HG02943 (cell line): ENCODE data around the gene KCNQ1.

Source experiments
- ATAC-seq: cut with Tn5 transposase; IDR thresholded peaks from one replicate; pipeline ENCODE4 v1.9.1; 2021; ENCODE audit warnings: mild to moderate bottlenecking, low read depth, moderate library complexity; ENCODE audit not compliant: unreplicated experiment

The KCNQ1 gene

DNA sequence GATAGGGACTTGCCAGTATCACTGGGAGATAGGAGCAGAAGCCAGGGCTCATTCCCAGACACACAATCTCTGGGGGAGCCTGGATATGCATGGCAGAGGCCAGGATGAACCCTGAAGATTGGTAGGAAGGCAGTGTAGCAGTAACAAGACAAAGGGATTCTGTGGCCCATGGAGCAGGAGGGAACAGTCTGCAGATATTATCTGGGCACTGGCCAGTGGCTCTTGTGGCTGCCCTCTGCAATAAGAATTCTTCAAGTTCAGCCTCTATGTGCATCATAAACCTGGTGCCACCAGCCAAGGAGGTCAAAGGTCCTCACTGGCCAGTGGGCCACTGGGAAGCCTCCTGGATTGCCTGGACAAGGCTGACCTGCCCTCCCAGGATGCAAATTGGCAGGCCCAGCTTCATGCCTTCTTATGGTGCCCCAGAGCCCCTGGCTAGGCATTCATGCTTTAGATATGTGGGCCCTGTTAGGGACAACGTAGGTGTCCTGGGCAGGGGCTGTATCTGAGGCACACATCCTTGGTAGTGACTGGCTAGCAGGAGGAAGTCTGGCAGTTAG lies 225.8 kb downstream of the KCNQ1 start:
- ATAC-seq, result no peak

DNA sequence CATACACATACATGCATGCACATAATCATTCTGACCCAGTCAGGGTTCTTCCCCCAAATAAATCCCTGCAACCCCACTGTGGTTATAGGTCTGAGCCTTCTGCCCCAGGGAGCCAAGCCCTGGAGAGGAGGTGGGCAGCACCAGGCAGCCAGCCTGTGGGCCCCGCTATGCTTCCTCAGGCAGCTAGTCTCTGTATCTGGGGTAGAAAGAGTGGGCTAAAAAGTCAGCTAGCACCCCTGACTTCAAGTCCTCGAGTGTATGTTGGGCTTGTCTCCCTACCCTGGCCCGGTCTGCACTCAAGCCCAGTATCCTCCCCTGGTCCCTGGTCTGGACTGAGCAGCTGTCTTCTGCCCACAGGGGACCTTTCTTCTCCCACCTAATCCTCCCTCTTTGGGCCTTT lies 226.9 kb downstream of the KCNQ1 start:
- ATAC-seq, result no peak

DNA sequence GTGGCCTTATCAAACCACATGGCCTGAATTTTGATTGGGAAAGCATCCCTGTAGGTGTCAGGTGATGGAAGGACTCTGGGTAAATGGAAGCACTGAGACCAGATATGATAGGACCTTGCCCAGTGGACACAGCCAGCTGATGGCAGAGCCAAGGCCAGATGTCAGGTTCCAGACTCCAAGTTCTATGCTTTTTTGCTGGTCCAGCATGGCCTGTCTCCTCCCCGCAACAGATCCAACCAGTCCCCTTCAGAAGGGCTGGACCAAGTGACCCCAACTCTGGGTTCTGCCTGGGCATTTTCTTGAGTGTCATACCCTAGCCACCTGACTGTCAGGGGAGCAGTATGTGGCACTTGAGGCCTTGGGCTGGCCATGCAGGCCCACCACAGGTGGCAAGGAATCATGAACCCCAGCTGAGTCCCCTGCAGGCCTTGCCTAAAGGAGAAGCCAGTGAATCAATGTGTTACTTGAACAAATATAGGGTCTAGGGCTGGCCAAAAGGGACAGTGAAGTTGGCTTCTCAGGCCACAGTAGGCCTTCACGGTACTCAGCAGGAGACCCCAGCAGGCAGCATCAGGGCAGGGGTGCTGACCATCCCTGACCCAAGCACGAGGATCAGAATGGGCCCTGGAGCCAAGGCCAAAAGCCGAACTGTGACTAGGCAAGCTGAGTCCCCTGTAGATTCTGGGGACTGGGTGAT lies 227.9 kb downstream of the KCNQ1 start:
- no peak for ATAC-seq

DNA sequence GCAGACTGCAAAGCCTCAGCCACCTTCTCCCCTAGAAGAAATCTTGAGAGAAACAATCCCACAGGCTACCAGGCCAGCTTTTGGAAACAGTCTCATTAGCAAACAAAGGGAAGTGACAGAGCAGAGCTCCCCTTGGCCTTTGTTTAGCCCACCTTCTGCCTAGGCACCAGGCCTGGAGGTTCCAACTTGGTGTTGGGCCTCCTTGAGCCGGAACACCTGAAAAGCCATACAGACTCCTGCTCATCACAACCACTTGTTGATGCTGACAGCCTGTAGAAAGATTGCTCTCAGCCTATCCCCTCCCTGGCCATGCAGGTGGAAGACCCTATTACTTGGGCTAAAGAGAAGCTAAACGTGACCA lies 228.4 kb downstream of the KCNQ1 start:
- ATAC-seq, result no peak

DNA sequence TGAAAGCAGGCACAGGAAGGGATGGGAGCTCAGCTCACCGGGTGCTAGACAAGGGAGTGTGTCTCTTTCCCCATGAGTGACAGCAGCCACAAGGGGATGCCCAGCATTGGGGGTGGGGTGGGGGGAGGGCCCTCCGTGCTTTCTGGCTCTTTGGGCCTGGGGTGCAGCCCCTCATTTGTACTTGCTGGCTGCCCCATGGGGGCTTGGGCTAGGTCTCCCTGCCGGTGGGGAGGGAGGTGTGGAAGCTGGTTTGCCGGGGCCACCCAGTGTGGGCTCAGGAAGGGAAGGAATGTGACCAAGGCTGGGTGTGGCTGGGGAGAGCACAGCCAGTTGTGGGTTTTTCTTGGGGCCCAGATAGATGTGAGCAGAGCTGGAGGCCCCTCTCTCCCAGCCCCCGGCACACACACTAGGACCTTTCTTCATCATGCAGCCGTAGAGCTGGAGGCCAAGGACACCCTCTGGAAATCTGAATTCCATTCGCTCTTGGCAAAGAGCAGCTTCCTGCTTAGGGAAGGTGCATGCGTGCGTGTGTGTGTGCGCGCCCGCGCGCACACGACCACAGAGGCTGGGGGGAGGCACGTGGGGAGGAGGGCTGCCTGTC lies 229.2 kb downstream of the KCNQ1 start:
- ATAC-seq, result no peak

DNA sequence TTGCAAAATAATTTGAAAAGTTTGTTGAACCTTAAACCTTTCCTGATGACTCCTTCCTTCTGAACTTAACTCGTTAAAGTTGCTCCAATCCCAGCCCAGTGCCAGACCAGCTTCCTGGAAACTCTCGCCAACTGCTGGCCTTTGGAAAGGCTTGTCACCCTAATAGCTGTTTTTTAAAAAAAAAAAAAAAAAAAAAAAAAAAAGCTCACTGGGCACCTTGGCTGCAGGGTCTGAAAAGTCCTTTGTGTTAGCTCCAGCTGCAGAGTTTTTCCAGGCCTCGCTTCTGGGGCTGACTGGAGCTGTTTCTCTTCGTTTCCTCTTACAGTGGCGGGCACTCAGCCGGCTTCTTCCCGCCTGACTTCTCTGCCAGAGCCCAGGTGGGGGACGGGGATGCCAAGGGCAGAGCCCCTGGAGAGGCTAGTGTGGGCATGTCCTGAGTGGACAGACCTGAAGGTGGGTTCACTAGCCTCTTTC lies 229.9 kb downstream of the KCNQ1 start:
- no peak for ATAC-seq

DNA sequence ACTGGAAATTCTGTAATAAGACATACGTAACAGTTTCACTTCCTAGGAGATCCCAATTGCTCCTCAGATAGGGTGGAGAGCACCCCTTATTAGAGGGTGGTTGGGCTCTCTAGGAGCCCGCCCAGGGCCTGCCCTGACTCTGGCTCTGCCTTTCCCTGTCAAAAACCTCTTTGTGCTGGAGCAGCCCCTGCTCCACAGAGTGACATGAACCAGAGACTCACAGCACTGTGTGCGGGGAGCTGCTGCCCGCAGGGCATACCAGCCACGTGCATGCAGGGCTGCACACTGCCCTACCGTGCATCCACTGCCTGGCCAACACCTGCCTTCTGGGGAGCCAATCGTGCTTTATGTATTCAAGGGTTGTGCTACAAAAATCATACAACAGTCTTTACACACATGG lies 230.7 kb downstream of the KCNQ1 start:
- ATAC-seq, result no peak

DNA sequence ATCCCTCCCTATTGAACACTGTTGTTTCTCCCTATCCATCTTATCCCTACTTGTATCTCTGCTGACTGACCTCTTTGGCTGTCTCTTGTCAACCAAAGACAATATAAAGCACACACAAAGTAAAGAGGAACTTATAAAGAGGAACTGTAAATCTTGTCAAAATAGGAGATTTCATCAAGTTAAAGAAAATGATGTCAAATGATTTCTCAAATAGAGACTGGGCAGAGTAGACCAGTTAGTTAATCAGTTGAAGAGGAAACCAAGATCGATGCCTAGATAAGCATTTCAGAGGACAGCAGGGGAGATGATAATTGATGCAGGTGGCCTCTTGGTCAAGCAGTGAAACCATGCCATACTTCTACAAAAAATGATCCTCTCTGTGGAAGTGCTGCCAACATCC lies 232.3 kb downstream of the KCNQ1 start:
- ATAC-seq, result no peak

DNA sequence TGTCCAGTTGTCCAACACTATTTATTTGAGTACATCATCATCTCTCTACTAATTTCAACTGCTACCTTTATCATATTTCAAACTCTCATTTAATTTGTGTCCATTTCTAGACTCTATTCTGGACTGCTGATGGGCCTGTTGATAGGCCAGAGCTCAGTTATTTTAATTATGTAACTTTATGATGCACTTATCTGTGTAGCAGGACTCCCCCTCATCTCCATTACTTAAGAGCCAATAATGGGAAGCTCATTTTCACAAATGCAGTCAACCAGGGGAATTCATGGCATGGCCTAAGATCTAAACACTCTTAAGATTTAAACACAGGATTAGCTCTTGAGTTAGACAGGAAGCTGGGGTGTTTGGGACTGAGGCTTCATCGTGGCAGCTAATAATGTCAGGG lies 233.6 kb downstream of the KCNQ1 start:
- ATAC-seq, result no peak

DNA sequence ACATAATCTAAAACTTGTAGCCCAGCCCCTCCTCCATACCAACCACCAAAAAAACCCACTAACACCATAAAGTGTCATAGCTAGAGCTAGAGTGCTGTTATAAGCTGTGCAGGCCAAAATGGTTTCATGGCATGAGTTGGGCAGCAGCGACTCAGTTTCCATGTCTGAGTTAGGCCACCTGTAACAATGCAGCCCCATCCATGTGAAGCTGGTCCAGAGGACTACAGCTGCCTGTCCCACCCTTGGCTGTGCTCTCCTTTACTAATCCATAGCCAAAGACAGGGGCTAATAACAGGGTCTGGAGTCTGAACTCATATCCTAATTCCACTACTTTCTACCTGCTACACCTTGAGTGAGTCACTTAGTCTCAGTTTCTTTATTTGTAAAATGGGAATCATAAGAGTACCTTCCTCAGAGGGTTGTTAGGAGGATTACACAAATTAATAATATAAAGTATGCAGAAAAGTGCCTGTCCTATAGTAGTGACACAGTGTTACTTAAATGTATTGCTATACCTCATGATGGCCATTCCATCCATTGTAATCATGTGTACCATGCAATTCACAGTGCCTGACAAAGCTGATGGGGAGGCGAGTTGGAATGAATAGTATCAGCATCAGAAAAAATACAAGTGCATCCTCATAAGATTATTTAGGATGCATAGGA lies 234.3 kb downstream of the KCNQ1 start:
- no peak for ATAC-seq

DNA sequence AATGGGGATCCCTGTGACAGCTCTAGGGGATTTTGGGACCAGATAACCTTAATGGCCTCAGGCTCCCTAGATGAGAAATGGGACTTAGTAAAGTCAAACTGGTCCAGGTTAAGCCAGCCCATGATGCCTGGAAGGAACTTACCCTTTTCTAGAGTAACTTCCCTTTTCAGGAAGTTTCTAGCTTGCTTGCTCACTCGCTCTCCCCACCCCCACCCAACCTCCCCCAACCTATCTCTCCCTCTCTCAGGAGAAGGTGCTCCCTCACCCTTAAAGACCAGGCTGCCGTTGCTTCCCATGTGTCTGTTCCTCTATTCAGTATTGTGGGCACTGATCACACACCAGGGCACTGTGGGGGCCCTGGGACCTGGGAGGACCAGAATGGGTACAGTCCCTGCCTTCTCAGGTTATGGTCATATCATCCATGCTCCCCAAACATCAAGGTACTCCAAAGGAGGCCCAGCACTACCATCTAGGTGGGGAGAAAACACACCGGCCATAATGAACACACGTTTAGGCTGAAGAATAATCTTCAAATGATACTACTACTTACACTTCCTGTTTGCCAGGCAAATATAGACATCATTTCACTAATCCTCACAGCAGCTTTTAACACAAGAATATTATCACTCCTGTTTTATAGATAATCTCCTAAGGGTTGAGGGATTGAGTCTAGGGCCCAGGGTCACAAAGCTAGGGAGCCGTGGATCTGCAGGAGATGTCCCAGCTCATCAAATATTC lies 236.8 kb downstream of the KCNQ1 start:
- ATAC-seq, result no peak

DNA sequence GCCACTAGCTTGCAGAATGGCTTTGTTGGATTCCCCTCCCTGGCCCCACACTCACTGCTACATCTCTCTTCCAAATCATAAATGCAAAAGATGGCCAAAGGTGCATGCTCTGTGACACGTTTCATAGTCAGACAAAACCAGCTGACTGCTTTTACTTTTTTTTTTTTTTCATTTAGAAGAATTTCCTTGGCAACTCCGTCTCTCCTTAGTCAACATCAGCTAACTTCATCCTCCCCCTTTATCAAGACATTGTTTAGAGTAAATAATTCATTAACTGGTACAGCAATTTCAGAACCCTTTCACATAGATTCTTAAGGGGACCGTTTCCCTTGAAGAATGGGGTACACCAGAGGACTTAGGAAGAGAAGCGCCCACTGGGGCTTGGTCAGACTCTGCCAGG lies 239.0 kb downstream of the KCNQ1 start:
- no peak for ATAC-seq

DNA sequence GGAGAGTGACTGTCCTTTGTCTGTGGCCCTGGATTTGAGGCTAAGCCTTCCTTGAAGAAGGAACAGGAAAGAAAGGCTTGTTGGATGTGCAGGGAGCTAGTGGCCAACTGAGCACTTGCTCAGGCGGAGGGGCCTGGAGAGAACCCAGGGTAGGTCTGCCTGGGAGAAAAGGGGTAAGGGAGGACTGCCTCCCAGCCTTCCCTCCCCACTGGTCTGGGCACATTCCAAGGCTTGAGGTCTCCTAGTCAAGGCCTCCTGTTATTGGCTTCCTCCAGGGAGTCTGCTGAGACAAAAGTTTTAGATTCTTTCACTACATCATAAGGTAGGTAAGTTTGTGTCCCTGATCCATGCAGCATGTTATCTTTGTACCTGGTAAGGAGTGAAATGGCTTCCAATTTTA lies 239.8 kb downstream of the KCNQ1 start:
- no peak for ATAC-seq

DNA sequence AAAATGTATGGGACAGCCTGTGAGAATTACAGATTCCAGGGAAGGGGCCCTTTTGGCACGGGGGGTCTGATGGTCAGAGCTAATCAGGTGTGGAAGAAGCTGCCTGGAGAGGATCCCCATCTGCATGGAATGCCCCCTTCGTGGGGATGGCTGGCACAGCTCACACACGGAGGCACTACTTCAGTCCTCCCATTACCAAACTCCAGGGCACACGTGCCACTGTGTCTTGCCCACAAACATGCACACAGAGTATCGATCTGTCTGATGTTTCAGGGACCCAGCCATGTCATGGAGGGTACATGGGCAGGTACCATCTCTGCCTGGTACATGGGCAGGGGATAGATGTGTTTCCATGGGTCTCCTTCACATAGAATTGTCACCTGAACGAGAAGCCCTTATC lies 240.2 kb downstream of the KCNQ1 start:
- no peak for ATAC-seq

DNA sequence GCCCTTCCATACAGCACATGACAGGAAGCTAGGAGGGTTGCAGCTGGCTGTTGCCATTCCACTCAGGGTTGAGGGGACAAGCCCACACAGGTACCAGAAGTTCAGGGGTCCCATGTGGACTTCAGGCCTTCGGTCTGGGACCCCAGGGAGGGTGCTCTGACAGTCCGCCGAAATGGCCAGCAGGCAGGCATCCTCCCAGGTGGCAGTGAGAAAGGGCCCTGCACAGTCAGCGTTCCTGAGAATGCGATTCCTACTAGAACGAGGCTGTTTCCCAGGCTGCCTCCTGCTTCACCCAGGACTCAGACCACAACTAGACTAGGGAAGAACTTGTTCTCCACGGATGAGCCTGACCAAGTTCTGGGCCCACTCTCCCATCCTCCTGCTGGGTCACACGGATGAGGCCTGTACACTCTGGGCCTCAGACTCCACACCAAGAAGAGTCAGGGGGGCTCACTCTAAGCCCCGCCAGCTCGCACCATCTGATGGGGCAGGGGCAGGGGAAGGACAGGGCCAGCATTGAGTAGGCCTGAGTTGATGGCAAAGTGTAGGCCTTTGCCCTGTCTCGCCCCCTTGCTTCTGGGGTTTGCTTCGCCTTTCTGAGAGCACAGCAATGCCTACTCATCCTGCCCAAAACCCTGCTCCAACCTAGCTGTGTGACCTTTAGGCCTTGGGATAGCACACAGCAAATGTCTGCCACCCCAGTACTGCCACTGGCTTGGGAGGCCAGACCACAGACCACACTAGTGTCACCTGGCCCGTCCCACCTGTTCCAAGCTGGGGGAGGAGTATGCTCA lies 241.0 kb downstream of the KCNQ1 start:
- no peak for ATAC-seq

DNA sequence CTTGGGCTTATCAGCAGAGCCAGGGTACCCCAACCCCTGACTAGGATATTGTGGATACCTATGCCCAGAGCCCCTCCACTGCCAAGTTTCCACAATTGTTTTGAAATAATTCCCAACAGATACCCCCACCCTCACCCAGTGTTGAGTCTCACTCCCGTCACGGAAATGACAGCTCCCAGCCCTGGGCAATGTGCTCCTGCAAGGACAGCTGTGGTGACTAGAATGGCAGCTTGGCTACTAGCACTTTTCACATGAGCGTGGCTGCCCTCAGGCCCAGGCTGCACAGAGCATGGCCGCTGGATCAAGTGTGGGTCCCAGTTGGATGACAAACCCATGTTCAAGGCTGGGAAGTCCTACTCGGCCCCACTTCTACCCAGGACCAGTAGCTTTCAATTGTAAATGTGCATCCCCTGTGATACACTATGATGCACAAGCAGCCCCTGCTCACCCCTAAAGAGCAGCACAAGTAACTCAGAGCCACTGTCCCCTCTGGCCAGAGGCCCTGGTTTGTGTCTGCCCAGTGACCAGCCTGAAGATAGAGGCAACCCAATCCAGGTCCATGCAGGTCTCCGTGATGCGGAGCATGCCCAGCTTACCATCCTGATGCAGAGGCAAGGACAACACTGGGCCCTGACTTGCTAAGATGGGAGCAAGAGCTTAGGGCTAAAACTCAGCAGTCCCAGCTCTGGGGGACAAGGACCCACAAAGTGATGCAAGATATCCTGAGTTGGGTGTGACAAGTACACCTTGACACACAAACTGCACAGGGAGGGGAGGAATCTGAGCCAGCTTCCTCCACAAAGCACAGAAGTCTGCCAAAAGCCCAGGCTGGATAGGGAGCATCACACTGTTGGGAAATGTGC lies 241.8 kb downstream of the KCNQ1 start:
- no peak for ATAC-seq

DNA sequence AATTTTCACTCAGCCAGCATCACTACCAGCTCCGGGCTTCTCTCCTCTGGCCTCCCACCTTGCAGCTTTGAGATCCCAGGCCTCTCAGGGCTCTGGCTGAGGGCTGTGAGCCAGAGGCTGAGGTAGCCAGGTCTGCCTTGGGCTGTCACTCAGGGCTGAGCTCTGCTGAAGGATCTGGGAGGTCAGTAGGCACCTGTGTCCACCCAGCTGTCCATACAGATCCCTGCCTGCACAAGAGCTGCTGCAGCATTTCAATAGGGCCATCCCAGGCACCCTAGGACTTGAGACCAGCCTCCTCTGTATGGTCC lies 242.4 kb downstream of the KCNQ1 start:
- no peak for ATAC-seq

DNA sequence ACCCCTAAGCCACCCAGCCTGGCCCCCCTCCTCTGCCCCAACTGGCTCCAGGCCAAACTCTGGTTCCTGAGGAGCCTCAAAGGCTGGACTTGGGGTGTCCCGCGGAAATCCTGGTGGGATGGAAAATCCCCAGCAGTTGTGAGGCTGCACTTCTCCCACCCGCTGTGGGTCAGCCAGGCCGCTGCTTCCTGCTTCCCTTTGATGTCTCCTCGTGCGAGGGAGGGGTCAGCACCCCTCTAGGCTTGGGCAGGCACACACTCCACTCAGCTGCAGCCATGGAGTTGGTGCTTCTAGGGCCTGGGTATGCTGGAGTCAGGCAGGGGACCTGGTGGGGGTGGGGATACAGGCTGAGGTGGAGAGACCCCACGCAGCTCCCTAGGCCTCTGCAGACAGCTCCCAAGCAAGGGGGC lies 243.0 kb downstream of the KCNQ1 start:
- ATAC-seq, result no peak

DNA sequence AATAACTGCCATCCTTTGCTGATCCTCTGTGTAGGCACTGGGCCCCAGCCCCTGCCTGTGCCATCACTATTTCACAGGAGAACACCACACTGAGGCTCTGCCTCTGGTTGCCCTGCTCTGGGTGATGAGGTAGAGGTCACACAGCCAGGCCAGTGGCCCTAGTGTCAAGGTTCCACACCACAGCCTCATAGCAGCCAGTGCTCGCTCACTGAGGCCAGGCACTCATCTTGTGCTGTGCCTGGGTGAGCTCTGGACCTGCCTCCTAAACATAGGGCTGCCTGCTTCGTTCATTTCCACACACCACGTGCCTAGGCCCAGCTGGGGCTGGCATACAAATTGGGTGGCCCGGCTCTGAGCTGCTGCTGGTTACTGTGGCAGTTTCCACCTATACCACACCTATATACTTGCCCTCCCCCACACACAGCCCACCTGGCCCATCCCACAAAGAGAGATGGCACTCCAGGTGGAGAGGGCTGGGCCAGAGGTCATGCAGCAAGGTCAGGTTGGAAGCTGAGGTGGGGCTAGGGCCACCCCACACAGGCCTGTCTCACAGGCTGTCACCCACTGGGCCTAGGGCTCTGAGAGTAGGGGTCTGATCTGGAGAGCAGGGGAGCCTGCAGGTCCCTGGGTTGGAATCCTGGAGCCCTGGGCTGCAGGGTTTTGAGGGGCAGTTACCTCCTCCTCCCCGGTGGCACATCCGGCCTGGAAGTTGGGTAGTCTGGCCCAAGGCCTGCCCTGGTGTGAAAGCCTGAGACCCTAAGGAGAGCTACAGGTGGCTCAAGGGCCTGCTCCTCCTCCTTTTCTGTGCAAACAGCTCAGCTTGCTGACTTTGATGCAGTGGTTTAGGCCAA lies 243.8 kb downstream of the KCNQ1 start:
- no peak for ATAC-seq
